ENCODE measurements around the gene TRIM40. TPM values are rescaled to one million over a fixed set of nuclear protein-coding genes. Genes with fewer than 3 reads are reported as not detected.
A peak's percentile ranks its signal among the peaks of the same experiment; 100 is the strongest.

Gene TRIM40
- total and polyA plus RNA-seq, 2 of the 13 experiments (the other 11 are each of a cell fraction or from before 2014, with no cell fraction given) = 0.58 TPM; not detected in 1

DNA sequence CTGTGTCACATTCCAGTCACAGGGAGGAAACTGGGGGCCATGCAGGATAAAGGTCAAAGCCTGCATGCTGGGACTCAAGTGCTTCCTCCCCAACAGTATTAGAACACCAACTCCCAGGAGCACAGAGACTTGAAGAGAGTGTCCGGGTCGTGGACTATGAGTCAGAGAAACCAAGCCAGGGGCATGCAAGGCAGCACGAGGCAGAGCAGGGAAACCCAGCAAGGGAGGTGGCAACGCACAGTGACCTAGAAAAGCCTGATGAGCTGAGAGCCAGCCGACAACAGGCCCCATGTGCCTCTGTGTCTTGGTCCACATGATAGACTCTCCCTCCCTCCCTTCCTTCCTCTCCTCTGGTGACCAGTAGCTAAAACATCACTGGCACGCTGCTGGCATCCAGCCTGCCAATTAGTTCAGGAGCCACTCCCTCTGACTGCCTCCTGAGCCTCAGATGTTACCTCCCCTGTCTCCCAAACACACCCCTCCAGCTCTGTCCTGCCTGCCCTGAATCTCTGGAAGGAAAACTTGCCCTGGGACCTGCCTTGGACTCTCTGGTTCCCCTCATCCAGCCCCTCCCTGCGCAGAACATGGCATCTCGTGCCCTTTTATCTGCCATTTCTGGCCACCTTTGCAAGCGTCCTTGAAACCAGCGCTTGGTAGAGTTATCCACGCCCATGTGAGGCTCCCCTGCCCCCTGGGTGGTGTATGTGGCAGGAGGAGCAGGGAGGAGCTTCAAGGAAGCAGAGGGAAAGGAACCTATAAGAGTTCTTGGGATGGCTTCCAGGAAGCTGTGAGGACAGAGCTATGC lies 44.2 kb upstream of the TRIM40 start (continued):
- TF ChIP-seq, protein P1, sequence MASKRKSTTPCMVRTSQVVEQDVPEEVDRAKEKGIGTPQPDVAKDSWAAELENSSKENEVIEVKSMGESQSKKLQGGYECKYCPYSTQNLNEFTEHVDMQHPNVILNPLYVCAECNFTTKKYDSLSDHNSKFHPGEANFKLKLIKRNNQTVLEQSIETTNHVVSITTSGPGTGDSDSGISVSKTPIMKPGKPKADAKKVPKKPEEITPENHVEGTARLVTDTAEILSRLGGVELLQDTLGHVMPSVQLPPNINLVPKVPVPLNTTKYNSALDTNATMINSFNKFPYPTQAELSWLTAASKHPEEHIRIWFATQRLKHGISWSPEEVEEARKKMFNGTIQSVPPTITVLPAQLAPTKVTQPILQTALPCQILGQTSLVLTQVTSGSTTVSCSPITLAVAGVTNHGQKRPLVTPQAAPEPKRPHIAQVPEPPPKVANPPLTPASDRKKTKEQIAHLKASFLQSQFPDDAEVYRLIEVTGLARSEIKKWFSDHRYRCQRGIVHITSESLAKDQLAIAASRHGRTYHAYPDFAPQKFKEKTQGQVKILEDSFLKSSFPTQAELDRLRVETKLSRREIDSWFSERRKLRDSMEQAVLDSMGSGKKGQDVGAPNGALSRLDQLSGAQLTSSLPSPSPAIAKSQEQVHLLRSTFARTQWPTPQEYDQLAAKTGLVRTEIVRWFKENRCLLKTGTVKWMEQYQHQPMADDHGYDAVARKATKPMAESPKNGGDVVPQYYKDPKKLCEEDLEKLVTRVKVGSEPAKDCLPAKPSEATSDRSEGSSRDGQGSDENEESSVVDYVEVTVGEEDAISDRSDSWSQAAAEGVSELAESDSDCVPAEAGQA (IDR thresholded peaks at IDR 0.05; ENCODE audit: low read depth) = peak; percentile 15; the same call in 1 of the 2 replicates
- TF ChIP-seq, protein P1 (CRISPR knock-in tag; IDR thresholded peaks at IDR 0.05; ENCODE audit: borderline replicate concordance) = no peak
- TF ChIP-seq ZNF460 (CRISPR knock-in tag; IDR thresholded peaks at IDR 0.05; ENCODE audit: borderline replicate concordance) (no peak), ZNF496 (CRISPR knock-in tag; IDR thresholded peaks at IDR 0.05; ENCODE audit: insufficient replicate concordance) (no peak), ZSCAN31 (CRISPR knock-in tag; IDR thresholded peaks at IDR 0.05; ENCODE audit: low read depth) (no peak), GLI4 (CRISPR knock-in tag; IDR thresholded peaks at IDR 0.05; ENCODE audit: borderline replicate concordance) (no peak; the same call in 1 of the 2 replicates), MLLT10 (CRISPR knock-in tag; IDR thresholded peaks at IDR 0.05) (no peak)
- TF ChIP-seq, protein P2, sequence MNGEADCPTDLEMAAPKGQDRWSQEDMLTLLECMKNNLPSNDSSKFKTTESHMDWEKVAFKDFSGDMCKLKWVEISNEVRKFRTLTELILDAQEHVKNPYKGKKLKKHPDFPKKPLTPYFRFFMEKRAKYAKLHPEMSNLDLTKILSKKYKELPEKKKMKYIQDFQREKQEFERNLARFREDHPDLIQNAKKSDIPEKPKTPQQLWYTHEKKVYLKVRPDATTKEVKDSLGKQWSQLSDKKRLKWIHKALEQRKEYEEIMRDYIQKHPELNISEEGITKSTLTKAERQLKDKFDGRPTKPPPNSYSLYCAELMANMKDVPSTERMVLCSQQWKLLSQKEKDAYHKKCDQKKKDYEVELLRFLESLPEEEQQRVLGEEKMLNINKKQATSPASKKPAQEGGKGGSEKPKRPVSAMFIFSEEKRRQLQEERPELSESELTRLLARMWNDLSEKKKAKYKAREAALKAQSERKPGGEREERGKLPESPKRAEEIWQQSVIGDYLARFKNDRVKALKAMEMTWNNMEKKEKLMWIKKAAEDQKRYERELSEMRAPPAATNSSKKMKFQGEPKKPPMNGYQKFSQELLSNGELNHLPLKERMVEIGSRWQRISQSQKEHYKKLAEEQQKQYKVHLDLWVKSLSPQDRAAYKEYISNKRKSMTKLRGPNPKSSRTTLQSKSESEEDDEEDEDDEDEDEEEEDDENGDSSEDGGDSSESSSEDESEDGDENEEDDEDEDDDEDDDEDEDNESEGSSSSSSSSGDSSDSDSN (CRISPR knock-in tag; IDR thresholded peaks at IDR 0.05) = no peak
- TF ChIP-seq, protein P3, sequence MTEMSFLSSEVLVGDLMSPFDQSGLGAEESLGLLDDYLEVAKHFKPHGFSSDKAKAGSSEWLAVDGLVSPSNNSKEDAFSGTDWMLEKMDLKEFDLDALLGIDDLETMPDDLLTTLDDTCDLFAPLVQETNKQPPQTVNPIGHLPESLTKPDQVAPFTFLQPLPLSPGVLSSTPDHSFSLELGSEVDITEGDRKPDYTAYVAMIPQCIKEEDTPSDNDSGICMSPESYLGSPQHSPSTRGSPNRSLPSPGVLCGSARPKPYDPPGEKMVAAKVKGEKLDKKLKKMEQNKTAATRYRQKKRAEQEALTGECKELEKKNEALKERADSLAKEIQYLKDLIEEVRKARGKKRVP (CRISPR knock-in tag; IDR thresholded peaks at IDR 0.05) = no peak

Data from HepG2 (cell line).